PC-9 (cell line): Measurements from ENCODE around the gene CFAP46. TPM values are rescaled to one million over a fixed set of nuclear protein-coding genes. Genes with fewer than 3 reads are reported as not detected.

Source experiments
- BruUV-seq: library from RNA; stranded (reverse); fragments of 400-500 nt; replicated peaks from 2 replicates; lab custom pipeline; 2021; lab: Mats Ljungman, UMichigan
- CTCF ChIA-PET: fragments of 300-600 bp; sonication (Branson Sonifier 250); formaldehyde crosslinking; loops from one replicate; lab custom pipeline; 2022; ENCODE audit warnings: antibody characterized with exemption; lab: Charles Lee
- POLR2A ChIA-PET: fragments of 300-600 bp; sonication (Branson Sonifier 250); formaldehyde crosslinking; loops from one replicate; lab custom pipeline; 2022; ENCODE audit warnings: antibody characterized with exemption; ENCODE audit not compliant: unreplicated experiment; lab: Charles Lee
- DNase-seq, 2 experiments: peaks; one replicate each; pipeline versions ENCODE4 v3.0.0 to v3.0.0-alpha.2; 2015 to 2022; ENCODE audit warnings: mixed read lengths in 1 of 2
- H2AFZ ChIP-seq: fragments of 200-600 bp; sonication (generic); 2 replicates; pipeline ENCODE4 v1.8.1; 2017; ENCODE audit warnings: antibody characterized with exemption
- H3F3A ChIP-seq: fragments of 200-600 bp; sonication (generic); 2 replicates; pipeline ENCODE4 v1.8.1; 2017; ENCODE audit warnings: antibody characterized with exemption, mild to moderate bottlenecking, low read depth; ENCODE audit not compliant: insufficient read depth
- H3K27ac ChIP-seq: fragments of 200-600 bp; sonication (generic); 2 replicates; pipeline ENCODE4 v1.6.1; 2016; ENCODE audit warnings: mixed run types
- H3K27me3 ChIP-seq: fragments of 200-600 bp; sonication (generic); 2 replicates; pipeline ENCODE4 v1.6.1; 2016; ENCODE audit warnings: low read depth, mixed run types; ENCODE audit not compliant: insufficient read depth
- H3K36me3 ChIP-seq: fragments of 200-600 bp; sonication (generic); 2 replicates; pipeline ENCODE4 v1.6.1; 2016; ENCODE audit warnings: low read depth, mixed run types
- H3K4me1 ChIP-seq: fragments of 200-600 bp; sonication (generic); replicated peaks from 2 replicates; pipeline ENCODE4 v1.6.1; 2016; ENCODE audit warnings: mixed run types; ENCODE audit not compliant: insufficient read depth
- H3K4me2 ChIP-seq: fragments of 200-600 bp; sonication (generic); 2 replicates; pipeline ENCODE4 v1.6.1; 2017; ENCODE audit warnings: mixed run types
- H3K4me3 ChIP-seq: fragments of 200-600 bp; sonication (generic); 2 replicates; pipeline ENCODE4 v1.6.1; 2016; ENCODE audit warnings: mixed run types
- H3K79me2 ChIP-seq: fragments of 200-600 bp; sonication (generic); 2 replicates; pipeline ENCODE4 v1.6.1; 2017; ENCODE audit warnings: low read depth, mixed run types
- H3K9me2 ChIP-seq: fragments of 200-600 bp; sonication (generic); 2 replicates; pipeline ENCODE4 v1.8.1; 2017; ENCODE audit warnings: mild to moderate bottlenecking; ENCODE audit not compliant: insufficient read depth
- H3K9me3 ChIP-seq: fragments of 200-600 bp; sonication (generic); 2 replicates; pipeline ENCODE4 v1.8.1; 2016; ENCODE audit warnings: low read depth; ENCODE audit not compliant: insufficient read depth
- H4K20me1 ChIP-seq: fragments of 200-600 bp; sonication (generic); 2 replicates; pipeline ENCODE4 v1.8.1; 2017; ENCODE audit not compliant: insufficient read depth
- CTCF ChIP-seq: fragments of 200-600 bp; sonication (generic); conservative IDR thresholded peaks from 2 replicates; pipeline ENCODE4 v1.6.1; 2017; ENCODE audit warnings: mixed run types, antibody characterized with exemption, mild to moderate bottlenecking, moderate library complexity
- EZH2 ChIP-seq: fragments of 200-600 bp; sonication (generic); IDR thresholded peaks from 2 replicates; pipeline ENCODE4 v1.8.0; 2017; ENCODE audit warnings: antibody characterized with exemption, low read depth
- intact Hi-C: fragments of 100-400 bp; cut with micrococcal nuclease; formaldehyde crosslinking; loops from one replicate; pipeline ENCODE4 v1.10.0; 2022; ENCODE audit not compliant: unreplicated experiment
- total RNA-seq: library from RNA; stranded (reverse); gene quantifications from 2 replicates; pipeline ENCODE4 v1.2.3, GENCODE V29; 2021

CFAP46 gene
- total RNA-seq, 1 experiment from 2014 or later = not detected

- Histone ChIP-seq H3K27me3 (peaks cover 13% of the 10 kb centered on the region; the same call in 1 of the 2 replicates), H3K9me2 (no peaks in the 10 kb centered on the region), H3F3A (no peaks in the 10 kb centered on the region), H2AFZ (no peak overlapping the region), H3K9me3 (no peaks in the 10 kb centered on the region), H3K36me3 (no peaks in the 10 kb centered on the region), H3K4me2 (no peak overlapping the region), H3K27ac (no peak overlapping the region), H3K79me2 (no peaks in the 10 kb centered on the region), H4K20me1 (no peaks in the 10 kb centered on the region), H3K4me3 (no peak overlapping the region), H3K4me1 (no peaks in the 10 kb centered on the region)
- no peak for DNase-seq
- BruUV-seq = no TSS peak
- ChIA-PET CTCF (no interaction called here), POLR2A (no interaction called here)
- no peak for TF ChIP-seq CTCF
- no peak for TF ChIP-seq EZH2
- intact Hi-C loops = no loop called here
These were observed 133.8 kb downstream of the CFAP46 start for GRCh38 chr10:132808383-132809231.

- ChIA-PET POLR2A (no interaction called here), CTCF (no interaction called here)
- no peak for DNase-seq
- H3K9me2 ChIP-seq = no peaks in the 10 kb centered on the region
- no peak overlapping the region for H3K27ac ChIP-seq
- no peak overlapping the region for H3K4me2 ChIP-seq
- peaks cover 13% of the 10 kb centered on the region; the same call in 1 of the 2 replicates for H3K27me3 ChIP-seq
- H4K20me1 ChIP-seq = no peaks in the 10 kb centered on the region
- no peaks in the 10 kb centered on the region for H3K79me2 ChIP-seq
- no peak overlapping the region for H2AFZ ChIP-seq
- TF ChIP-seq EZH2 = no peak
- no peak for TF ChIP-seq CTCF
- no peaks in the 10 kb centered on the region for H3K4me1 ChIP-seq
- no peaks in the 10 kb centered on the region for H3K36me3 ChIP-seq
- H3F3A ChIP-seq = no peaks in the 10 kb centered on the region
- no peak overlapping the region for H3K4me3 ChIP-seq
- intact Hi-C loops = no loop called here
- H3K9me3 ChIP-seq = no peaks in the 10 kb centered on the region
- BruUV-seq = no TSS peak
These were observed 134.7 kb downstream of the CFAP46 start for GRCh38 chr10:132807621-132808049.

- intact Hi-C loops = no loop called here
- Histone ChIP-seq H3K9me3 (no peaks in the 10 kb centered on the region), H3K36me3 (no peaks in the 10 kb centered on the region), H3K27me3 (peaks cover 13% of the 10 kb centered on the region; the same call in 1 of the 2 replicates), H3F3A (no peaks in the 10 kb centered on the region), H2AFZ (no peak overlapping the region), H3K27ac (no peak overlapping the region), H3K9me2 (no peaks in the 10 kb centered on the region), H3K4me1 (no peaks in the 10 kb centered on the region), H3K4me3 (no peak overlapping the region), H3K79me2 (no peaks in the 10 kb centered on the region), H3K4me2 (no peak overlapping the region), H4K20me1 (no peaks in the 10 kb centered on the region)
- DNase-seq = no peak
- CTCF ChIA-PET = no interaction called here
- POLR2A ChIA-PET = no interaction called here
- no TSS peak for BruUV-seq
- no peak for TF ChIP-seq EZH2
- no peak for TF ChIP-seq CTCF
These were observed 135.8 kb downstream of the CFAP46 start for GRCh38 chr10:132806561-132807003.
